ENCODE measurements around the gene GREM2. TPM values are rescaled to one million over a fixed set of nuclear protein-coding genes. Genes with fewer than 3 reads are reported as not detected.
A peak's percentile ranks its signal among the peaks of the same experiment; 100 is the strongest.

The GREM2 gene
- total RNA-seq, 1 experiment from 2014 or later, result 0.17 TPM

GRCh38 chr1:240613356-240614142 is 1.6 kb upstream of the GREM2 start:
- Mint-ChIP-seq H3K27ac (no peak overlapping the region), H3K9me3 (no peaks in the 10 kb centered on the region), H3K36me3 (no peaks in the 10 kb centered on the region), H3K27me3 (ENCODE audit: low read depth) (peaks cover 22% of the 10 kb centered on the region), H3K4me3 (no peak overlapping the region), H3K4me1 (peaks cover 51% of the 10 kb centered on the region)
- DNase-seq (ENCODE audit: low spot score) (no peak), ATAC-seq (no peak)
- POLR2A ChIA-PET, result no interaction called here
- TF ChIP-seq ZNF232 (CRISPR knock-in tag; IDR thresholded peaks at IDR 0.05) (no peak), JUN (CRISPR knock-in tag; IDR thresholded peaks at IDR 0.05) (no peak), FOXK1 (CRISPR knock-in tag; IDR thresholded peaks at IDR 0.05) (no peak), NFYB (CRISPR knock-in tag; conservative IDR thresholded peaks at IDR 0.05; ENCODE audit: low read depth) (no peak), USF2 (CRISPR knock-in tag; IDR thresholded peaks at IDR 0.05) (no peak), SOX15 (CRISPR knock-in tag; IDR thresholded peaks at IDR 0.05) (no peak), CREB1 (CRISPR knock-in tag; IDR thresholded peaks at IDR 0.05) (no peak), JAZF1 (CRISPR knock-in tag; IDR thresholded peaks at IDR 0.05) (no peak), EMX1 (CRISPR knock-in tag; IDR thresholded peaks at IDR 0.05) (no peak), ZNF423 (CRISPR knock-in tag; IDR thresholded peaks at IDR 0.05) (no peak), HMGXB4 (CRISPR knock-in tag; IDR thresholded peaks at IDR 0.05) (no peak), ZNF396 (CRISPR knock-in tag; IDR thresholded peaks at IDR 0.05; ENCODE audit: borderline replicate concordance) (no peak), ARID4B (CRISPR knock-in tag; IDR thresholded peaks at IDR 0.05; ENCODE audit: borderline replicate concordance) (no peak)
- TF ChIP-seq, protein P1, sequence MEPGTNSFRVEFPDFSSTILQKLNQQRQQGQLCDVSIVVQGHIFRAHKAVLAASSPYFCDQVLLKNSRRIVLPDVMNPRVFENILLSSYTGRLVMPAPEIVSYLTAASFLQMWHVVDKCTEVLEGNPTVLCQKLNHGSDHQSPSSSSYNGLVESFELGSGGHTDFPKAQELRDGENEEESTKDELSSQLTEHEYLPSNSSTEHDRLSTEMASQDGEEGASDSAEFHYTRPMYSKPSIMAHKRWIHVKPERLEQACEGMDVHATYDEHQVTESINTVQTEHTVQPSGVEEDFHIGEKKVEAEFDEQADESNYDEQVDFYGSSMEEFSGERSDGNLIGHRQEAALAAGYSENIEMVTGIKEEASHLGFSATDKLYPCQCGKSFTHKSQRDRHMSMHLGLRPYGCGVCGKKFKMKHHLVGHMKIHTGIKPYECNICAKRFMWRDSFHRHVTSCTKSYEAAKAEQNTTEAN (CRISPR knock-in tag; IDR thresholded peaks at IDR 0.05), result no peak
- CTCF ChIA-PET, result interaction anchor here (0.7 to 1.0 kb wide), 2 partner anchors 118 to 121 kb away, joined by 3 read pairs; no protein-coding TSS in a partner anchor

- Mint-ChIP-seq H3K4me1 (peaks cover 55% of the 10 kb centered on the region), H3K27ac (no peak overlapping the region), H3K27me3 (ENCODE audit: low read depth) (peaks cover 22% of the 10 kb centered on the region), H3K4me3 (peak overlapping the region; percentile 79; the same call in 1 of the 2 replicates), H3K9me3 (no peaks in the 10 kb centered on the region), H3K36me3 (no peaks in the 10 kb centered on the region)
- ATAC-seq (no peak), DNase-seq (ENCODE audit: low spot score) (no peak)
- ChIA-PET CTCF (no interaction called here), POLR2A (no interaction called here)
- TF ChIP-seq, protein P2, sequence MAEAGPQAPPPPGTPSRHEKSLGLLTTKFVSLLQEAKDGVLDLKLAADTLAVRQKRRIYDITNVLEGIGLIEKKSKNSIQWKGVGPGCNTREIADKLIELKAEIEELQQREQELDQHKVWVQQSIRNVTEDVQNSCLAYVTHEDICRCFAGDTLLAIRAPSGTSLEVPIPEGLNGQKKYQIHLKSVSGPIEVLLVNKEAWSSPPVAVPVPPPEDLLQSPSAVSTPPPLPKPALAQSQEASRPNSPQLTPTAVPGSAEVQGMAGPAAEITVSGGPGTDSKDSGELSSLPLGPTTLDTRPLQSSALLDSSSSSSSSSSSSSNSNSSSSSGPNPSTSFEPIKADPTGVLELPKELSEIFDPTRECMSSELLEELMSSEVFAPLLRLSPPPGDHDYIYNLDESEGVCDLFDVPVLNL (CRISPR knock-in tag; IDR thresholded peaks at IDR 0.05; ENCODE audit: borderline replicate concordance, low read depth), result no peak
- TF ChIP-seq, protein P3, sequence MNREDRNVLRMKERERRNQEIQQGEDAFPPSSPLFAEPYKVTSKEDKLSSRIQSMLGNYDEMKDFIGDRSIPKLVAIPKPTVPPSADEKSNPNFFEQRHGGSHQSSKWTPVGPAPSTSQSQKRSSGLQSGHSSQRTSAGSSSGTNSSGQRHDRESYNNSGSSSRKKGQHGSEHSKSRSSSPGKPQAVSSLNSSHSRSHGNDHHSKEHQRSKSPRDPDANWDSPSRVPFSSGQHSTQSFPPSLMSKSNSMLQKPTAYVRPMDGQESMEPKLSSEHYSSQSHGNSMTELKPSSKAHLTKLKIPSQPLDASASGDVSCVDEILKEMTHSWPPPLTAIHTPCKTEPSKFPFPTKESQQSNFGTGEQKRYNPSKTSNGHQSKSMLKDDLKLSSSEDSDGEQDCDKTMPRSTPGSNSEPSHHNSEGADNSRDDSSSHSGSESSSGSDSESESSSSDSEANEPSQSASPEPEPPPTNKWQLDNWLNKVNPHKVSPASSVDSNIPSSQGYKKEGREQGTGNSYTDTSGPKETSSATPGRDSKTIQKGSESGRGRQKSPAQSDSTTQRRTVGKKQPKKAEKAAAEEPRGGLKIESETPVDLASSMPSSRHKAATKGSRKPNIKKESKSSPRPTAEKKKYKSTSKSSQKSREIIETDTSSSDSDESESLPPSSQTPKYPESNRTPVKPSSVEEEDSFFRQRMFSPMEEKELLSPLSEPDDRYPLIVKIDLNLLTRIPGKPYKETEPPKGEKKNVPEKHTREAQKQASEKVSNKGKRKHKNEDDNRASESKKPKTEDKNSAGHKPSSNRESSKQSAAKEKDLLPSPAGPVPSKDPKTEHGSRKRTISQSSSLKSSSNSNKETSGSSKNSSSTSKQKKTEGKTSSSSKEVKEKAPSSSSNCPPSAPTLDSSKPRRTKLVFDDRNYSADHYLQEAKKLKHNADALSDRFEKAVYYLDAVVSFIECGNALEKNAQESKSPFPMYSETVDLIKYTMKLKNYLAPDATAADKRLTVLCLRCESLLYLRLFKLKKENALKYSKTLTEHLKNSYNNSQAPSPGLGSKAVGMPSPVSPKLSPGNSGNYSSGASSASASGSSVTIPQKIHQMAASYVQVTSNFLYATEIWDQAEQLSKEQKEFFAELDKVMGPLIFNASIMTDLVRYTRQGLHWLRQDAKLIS (CRISPR knock-in tag; IDR thresholded peaks at IDR 0.05; ENCODE audit: borderline replicate concordance), result no peak
- TF ChIP-seq E2F1 (CRISPR knock-in tag; IDR thresholded peaks at IDR 0.05) (no peak), CREB1 (CRISPR knock-in tag; IDR thresholded peaks at IDR 0.05) (no peak)
- TF ChIP-seq, protein P4, sequence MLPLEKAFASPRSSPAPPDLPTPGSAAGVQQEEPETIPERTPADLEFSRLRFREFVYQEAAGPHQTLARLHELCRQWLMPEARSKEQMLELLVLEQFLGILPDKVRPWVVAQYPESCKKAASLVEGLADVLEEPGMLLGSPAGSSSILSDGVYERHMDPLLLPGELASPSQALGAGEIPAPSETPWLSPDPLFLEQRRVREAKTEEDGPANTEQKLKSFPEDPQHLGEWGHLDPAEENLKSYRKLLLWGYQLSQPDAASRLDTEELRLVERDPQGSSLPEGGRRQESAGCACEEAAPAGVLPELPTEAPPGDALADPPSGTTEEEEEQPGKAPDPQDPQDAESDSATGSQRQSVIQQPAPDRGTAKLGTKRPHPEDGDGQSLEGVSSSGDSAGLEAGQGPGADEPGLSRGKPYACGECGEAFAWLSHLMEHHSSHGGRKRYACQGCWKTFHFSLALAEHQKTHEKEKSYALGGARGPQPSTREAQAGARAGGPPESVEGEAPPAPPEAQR (CRISPR knock-in tag; IDR thresholded peaks at IDR 0.05), result no peak
Measured at GRCh38 chr1:240612811-240613210, 856 bp upstream of the GREM2 start.

Measured in WTC11 (cell line).